ENCODE data around the gene NEK6. TPM values are rescaled to one million over a fixed set of nuclear protein-coding genes. Genes with fewer than 3 reads are reported as not detected.

NEK6 gene
- total RNA-seq, 1 donor from 2014 or later, result 137 TPM

DNA sequence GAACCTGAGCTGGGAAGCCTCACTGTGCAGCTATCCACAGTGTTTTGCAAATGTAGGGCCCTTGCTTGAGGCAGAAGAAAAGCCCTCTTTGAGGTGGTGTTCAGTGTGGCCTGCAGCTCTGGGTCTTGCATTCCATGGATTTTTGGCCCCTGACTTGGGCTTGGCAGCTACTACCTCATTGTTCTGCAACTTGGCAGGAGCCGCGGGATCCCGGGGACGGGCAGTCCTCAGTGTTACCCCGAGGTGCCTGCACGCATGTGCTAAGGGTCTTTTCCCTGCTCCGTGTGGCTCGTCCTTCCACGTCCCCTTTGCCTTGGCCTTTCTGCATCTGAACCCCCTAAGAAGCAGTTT lies 39.8 kb downstream of the NEK6 start:
- intact Hi-C loops (cut with DNase I), result no loop called here
- H3K4me1 ChIP-seq, result peaks cover 75% of the 10 kb centered on the region

DNA sequence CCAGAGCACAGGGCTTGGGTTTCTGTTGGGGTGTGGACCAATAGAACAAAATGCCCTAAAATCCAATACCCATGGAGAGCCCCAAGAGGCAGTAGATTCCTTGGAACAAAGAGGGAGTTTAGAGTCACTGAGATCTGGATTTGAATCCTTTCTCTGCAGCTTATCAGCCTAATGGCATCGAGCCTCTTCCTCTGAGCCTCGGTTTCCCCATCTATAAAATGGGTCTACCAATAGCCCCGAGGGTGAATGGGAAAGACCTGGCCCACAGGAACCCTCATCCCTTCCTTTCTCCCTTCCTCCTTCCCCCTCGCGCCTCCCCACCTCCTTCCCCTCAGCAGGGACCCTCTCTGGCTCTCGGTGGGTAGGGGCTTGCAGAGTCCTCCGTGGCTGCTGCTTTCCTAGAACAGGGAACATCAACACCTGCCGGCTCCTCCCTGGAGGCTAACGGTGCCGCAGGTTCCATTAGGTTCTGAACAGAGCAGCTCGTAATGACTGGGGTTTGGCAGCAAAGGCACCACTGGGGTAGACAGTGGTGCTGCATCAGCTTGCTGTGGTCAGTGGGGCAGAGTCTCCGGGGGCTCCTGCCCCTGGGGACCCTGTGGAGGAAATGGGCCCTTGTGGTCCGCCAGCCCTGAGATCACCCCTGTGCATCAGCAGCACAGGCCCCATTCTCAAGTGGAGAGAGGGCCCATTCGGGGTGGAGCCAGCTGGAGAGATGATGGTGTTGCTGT lies 40.3 kb downstream of the NEK6 start:
- no peak for DNase-seq
- Histone ChIP-seq H3K4me3 (no peak overlapping the region), H3K4me1 (peaks cover 70% of the 10 kb centered on the region), H3K27me3 (no peaks in the 10 kb centered on the region), H3K9me3 (no peaks in the 10 kb centered on the region), H3K27ac (peak overlapping the region; percentile 42), H3K36me3 (peaks cover 11% of the 10 kb centered on the region)
- intact Hi-C loops (cut with DNase I), result no loop called here
- TF ChIP-seq, protein P1, sequence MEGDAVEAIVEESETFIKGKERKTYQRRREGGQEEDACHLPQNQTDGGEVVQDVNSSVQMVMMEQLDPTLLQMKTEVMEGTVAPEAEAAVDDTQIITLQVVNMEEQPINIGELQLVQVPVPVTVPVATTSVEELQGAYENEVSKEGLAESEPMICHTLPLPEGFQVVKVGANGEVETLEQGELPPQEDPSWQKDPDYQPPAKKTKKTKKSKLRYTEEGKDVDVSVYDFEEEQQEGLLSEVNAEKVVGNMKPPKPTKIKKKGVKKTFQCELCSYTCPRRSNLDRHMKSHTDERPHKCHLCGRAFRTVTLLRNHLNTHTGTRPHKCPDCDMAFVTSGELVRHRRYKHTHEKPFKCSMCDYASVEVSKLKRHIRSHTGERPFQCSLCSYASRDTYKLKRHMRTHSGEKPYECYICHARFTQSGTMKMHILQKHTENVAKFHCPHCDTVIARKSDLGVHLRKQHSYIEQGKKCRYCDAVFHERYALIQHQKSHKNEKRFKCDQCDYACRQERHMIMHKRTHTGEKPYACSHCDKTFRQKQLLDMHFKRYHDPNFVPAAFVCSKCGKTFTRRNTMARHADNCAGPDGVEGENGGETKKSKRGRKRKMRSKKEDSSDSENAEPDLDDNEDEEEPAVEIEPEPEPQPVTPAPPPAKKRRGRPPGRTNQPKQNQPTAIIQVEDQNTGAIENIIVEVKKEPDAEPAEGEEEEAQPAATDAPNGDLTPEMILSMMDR (IDR thresholded peaks at IDR 0.05), result no peak
- no peak for ATAC-seq

More for the DNA sequence above, 39.8 kb downstream of the NEK6 start:
- Histone ChIP-seq H3K36me3 (peaks cover 5% of the 10 kb centered on the region), H3K4me3 (no peak overlapping the region), H3K27me3 (no peaks in the 10 kb centered on the region), H3K27ac (peak overlapping the region; percentile 42), H3K9me3 (no peaks in the 10 kb centered on the region)
- DNase-seq (peak; percentile 80), ATAC-seq (peak; percentile 60)
- TF ChIP-seq, protein P1 (IDR thresholded peaks at IDR 0.05), result no peak

DNA sequence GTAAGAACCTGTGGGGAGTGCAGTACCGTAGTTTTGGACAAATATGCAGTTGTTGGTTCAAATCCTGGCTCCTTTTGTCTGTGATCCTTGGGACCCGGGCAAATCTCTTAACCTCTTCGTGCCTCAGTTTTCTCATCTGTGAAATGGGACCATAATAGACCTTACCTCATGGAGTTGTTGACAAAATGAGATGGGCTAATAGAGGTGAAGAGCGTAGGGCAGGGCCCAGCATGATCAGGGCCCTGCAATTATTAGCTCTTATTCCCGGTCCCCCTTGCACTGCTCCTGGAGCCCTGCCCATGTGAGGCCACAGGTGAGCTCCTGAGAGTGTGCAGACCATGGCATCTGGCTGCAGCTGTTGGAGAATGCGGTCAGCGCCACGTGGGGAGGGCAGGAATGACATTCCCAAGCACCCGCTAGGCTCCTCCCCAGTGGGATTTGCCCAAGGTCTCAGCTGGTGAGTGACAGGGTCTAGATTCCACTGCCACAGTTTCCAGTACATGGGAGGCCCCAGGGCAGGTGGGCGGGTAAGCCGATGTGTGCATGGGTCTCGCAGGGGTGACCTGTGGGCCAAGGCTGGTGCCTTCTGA lies 41.0 kb downstream of the NEK6 start:
- Histone ChIP-seq H3K36me3 (peaks cover 17% of the 10 kb centered on the region), H3K4me3 (no peak overlapping the region), H3K4me1 (peaks cover 63% of the 10 kb centered on the region), H3K27me3 (no peaks in the 10 kb centered on the region), H3K27ac (no peak overlapping the region), H3K9me3 (no peaks in the 10 kb centered on the region)
- intact Hi-C loops (cut with DNase I), result no loop called here
- TF ChIP-seq, protein P1 (IDR thresholded peaks at IDR 0.05), result no peak
- ATAC-seq (no peak), DNase-seq (no peak)

DNA sequence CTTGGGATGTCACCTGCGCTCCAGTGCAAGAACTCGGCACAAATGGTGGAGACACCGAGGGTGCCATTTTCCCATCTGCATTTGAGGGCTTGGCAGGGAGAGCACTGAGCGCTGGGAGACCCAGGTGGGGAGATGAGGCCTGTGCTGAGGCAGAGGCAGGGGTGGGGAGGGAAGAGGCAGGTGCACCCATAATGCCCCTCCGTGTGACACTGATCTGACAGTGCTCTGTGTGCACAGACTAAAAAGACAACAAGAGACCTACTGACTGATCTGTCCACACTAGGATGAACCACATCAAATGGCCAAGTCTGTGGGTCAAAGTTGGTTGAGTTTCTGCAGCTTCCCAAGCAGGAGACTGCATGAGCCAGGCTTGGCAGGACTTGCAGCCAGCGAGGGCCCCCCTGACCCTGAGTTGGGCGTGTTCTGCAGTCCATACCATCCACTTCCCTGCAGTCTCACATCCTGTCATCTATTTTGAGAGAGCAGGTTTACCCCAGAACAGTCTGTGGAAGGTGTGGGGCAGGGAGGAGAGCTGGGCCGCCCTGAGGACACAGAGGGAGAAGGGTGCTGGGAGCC lies 41.9 kb downstream of the NEK6 start:
- Histone ChIP-seq H3K4me1 (peaks cover 57% of the 10 kb centered on the region), H3K4me3 (no peak overlapping the region), H3K36me3 (peaks cover 26% of the 10 kb centered on the region), H3K9me3 (no peaks in the 10 kb centered on the region), H3K27me3 (no peaks in the 10 kb centered on the region), H3K27ac (peak overlapping the region; percentile 63)
- TF ChIP-seq, protein P1 (IDR thresholded peaks at IDR 0.05), result no peak
- DNase-seq (no peak), ATAC-seq (no peak)
- intact Hi-C loops (cut with DNase I), result no loop called here

DNA sequence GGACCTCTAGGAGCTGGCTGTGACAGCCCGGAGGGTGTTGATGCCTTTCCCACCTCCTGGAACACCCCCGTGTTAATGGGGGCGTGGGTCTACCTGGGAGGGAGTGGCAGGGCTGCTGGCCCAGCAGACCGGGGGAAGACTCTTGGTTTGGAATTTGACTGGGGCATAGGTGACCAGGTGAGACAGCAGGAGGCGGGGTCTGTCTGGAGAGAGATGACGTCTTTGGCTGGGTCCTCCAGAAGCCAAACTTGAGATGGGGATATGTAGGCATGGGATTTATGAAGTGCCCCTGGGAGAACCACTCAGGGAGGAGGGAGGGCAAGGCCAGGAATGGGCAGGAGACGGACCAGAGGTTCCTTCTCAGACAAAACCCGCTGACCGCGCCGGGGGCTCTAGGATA lies 42.6 kb downstream of the NEK6 start:
- Histone ChIP-seq H3K9me3 (no peaks in the 10 kb centered on the region), H3K27me3 (no peaks in the 10 kb centered on the region), H3K36me3 (peaks cover 31% of the 10 kb centered on the region), H3K27ac (peak overlapping the region; percentile 63), H3K4me3 (no peak overlapping the region), H3K4me1 (peaks cover 50% of the 10 kb centered on the region)
- ATAC-seq (peak; percentile 66), DNase-seq (no peak)
- intact Hi-C loops (cut with DNase I), result no loop called here
- TF ChIP-seq, protein P1 (IDR thresholded peaks at IDR 0.05), result no peak
